RWPE2 (cell line): ENCODE results near the gene PTPRT.

ENCODE experiments used
- ATAC-seq: fragments of 200-7000 bp; cut with Tn5 transposase; 3 replicates; pipeline ENCODE4 v1.9.1; 2021; ENCODE audit warnings: low read depth
- DNase-seq: peaks from one replicate; pipeline ENCODE4 v3.0.0-alpha.2; 2020; ENCODE audit warnings: low spot score
- H3K27ac ChIP-seq: fragments of 450-650 bp; 2 replicates; pipeline ENCODE4 v1.5.1; 2017; ENCODE audit warnings: mild to moderate bottlenecking; ENCODE audit not compliant: poor library complexity, severe bottlenecking
- H3K27me3 ChIP-seq: fragments of 250-450 bp; sonication (Bioruptor Pico); 2 replicates; pipeline ENCODE4 v1.5.1; 2021; ENCODE audit warnings: mild to moderate bottlenecking, moderate library complexity; ENCODE audit not compliant: insufficient read depth, poor library complexity, severe bottlenecking
- H3K36me3 ChIP-seq: fragments of 250-450 bp; sonication (Bioruptor Pico); 2 replicates; pipeline ENCODE4 v1.5.1; 2020; ENCODE audit warnings: low read depth, mild to moderate bottlenecking, moderate library complexity
- H3K4me1 ChIP-seq: fragments of 250-450 bp; sonication (Bioruptor Pico); 2 replicates; pipeline ENCODE4 v1.5.1; 2021; ENCODE audit warnings: mild to moderate bottlenecking, moderate library complexity; ENCODE audit not compliant: insufficient read depth, poor library complexity, severe bottlenecking
- H3K4me3 ChIP-seq: fragments of 250-450 bp; sonication (Bioruptor Pico); 2 replicates; pipeline ENCODE4 v1.5.1; 2021; ENCODE audit warnings: mild to moderate bottlenecking, moderate library complexity; ENCODE audit not compliant: severe bottlenecking
- H3K9me3 ChIP-seq: fragments of 250-450 bp; sonication (Bioruptor Pico); 2 replicates; pipeline ENCODE4 v1.5.1; 2021; ENCODE audit warnings: mild to moderate bottlenecking, moderate library complexity; ENCODE audit not compliant: severe bottlenecking
- TF ChIP-seq, protein P1 (sequence below): fragments of 450-650 bp; IDR thresholded peaks from one replicate; pipeline ENCODE4 v1.5.1; 2017; ENCODE audit warnings: mild to moderate bottlenecking, moderate library complexity; ENCODE audit not compliant: poor library complexity, severe bottlenecking

Gene PTPRT

DNA sequence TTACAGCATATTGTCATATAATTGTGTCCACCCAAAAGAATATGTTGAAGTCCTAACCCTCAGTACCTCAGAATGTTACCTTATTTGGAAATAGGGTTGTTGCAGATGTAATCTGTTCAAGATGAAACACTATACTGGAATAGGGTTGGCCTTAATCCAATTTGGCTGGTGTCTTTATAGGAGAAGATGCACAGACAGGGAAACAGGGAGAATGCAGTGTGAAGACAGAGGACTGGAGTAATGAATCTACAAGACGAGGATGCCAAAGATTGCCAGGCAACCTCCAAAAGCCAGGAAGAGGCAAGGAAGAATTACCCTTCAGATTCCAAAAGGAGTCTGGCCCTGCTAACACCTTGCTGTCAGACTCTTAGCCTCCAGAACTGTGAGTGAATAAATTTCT is 482.9 kb downstream of the PTPRT start:
- Histone ChIP-seq H3K4me1 (no peaks in the 10 kb centered on the region), H3K36me3 (no peaks in the 10 kb centered on the region), H3K27ac (no peak overlapping the region), H3K9me3 (peaks cover 3% of the 10 kb centered on the region), H3K4me3 (no peak overlapping the region), H3K27me3 (no peaks in the 10 kb centered on the region)
- TF ChIP-seq, protein P1, sequence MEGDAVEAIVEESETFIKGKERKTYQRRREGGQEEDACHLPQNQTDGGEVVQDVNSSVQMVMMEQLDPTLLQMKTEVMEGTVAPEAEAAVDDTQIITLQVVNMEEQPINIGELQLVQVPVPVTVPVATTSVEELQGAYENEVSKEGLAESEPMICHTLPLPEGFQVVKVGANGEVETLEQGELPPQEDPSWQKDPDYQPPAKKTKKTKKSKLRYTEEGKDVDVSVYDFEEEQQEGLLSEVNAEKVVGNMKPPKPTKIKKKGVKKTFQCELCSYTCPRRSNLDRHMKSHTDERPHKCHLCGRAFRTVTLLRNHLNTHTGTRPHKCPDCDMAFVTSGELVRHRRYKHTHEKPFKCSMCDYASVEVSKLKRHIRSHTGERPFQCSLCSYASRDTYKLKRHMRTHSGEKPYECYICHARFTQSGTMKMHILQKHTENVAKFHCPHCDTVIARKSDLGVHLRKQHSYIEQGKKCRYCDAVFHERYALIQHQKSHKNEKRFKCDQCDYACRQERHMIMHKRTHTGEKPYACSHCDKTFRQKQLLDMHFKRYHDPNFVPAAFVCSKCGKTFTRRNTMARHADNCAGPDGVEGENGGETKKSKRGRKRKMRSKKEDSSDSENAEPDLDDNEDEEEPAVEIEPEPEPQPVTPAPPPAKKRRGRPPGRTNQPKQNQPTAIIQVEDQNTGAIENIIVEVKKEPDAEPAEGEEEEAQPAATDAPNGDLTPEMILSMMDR, result no peak
- DNase-seq (no peak), ATAC-seq (no peak)

DNA sequence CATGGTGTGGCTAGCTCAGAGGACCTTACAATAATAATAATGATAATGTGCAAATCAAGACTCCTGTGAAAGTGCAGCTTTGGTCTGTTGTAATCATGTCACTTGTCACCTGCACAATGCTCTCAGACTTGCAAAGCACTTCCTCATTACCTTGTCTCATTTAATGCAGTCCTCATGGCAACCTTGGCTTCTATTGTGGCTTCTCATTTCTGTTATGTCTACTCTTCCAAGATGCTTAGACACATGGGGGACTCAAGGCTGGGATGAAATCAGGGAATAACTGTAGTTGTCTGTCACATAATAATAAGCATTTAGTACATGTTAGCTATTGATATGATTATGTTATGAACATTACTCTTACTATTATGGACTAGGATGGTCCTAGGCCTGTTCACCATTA is 484.2 kb downstream of the PTPRT start:
- no peak overlapping the region for H3K27ac ChIP-seq
- H3K4me1 ChIP-seq, result no peaks in the 10 kb centered on the region
- peaks cover 3% of the 10 kb centered on the region for H3K9me3 ChIP-seq
- no peak overlapping the region for H3K4me3 ChIP-seq
- no peak for ATAC-seq
- no peak for DNase-seq
- H3K27me3 ChIP-seq, result no peaks in the 10 kb centered on the region
- no peaks in the 10 kb centered on the region for H3K36me3 ChIP-seq
- TF ChIP-seq, protein P1, result no peak

DNA sequence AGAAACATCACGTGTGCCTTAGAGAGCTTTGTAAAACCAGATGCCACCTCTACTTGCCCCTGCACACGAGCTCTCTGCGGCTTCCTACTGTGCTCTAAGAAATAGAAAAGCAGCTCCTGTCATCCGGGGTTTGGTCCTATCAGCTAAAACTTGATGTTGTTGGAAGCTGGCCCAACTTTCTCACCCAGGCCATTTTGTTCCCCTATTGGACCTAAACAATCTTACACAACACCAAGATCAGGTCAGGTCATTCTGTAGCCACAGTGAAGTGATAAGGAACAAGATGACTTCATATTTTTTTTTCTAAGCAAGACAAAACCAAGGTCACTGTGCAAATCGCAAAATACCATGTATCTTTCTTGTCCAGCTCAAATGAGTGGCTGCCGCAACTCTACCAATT is 486.0 kb downstream of the PTPRT start:
- TF ChIP-seq, protein P1, result no peak
- ATAC-seq, result no peak
- Histone ChIP-seq H3K27me3 (no peaks in the 10 kb centered on the region), H3K27ac (no peak overlapping the region), H3K36me3 (no peaks in the 10 kb centered on the region), H3K4me1 (no peaks in the 10 kb centered on the region), H3K9me3 (no peaks in the 10 kb centered on the region), H3K4me3 (no peak overlapping the region)
- no peak for DNase-seq

DNA sequence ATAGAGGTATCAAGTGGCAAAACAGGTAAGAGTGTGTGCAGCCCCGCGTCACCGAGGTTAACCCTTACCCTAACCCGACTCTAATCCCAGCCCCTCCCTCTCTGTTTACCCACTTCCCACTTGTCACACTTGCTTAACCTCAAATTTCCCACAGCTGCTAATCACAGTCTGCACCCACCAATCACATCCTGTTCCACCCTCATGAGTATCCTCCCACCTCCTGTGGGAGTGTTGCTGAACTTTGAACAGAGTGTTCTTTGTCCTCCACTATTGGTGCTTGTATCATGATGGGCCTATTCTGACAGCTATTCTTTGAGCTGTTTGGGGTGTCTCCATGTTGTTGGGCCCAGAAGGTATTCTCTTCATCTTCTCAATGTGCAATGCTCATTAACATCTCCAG is 487.8 kb downstream of the PTPRT start:
- Histone ChIP-seq H3K4me1 (no peaks in the 10 kb centered on the region), H3K9me3 (no peaks in the 10 kb centered on the region), H3K36me3 (no peaks in the 10 kb centered on the region), H3K27me3 (no peaks in the 10 kb centered on the region), H3K4me3 (no peak overlapping the region), H3K27ac (no peak overlapping the region)
- ATAC-seq (no peak), DNase-seq (no peak)
- TF ChIP-seq, protein P1, result no peak

DNA sequence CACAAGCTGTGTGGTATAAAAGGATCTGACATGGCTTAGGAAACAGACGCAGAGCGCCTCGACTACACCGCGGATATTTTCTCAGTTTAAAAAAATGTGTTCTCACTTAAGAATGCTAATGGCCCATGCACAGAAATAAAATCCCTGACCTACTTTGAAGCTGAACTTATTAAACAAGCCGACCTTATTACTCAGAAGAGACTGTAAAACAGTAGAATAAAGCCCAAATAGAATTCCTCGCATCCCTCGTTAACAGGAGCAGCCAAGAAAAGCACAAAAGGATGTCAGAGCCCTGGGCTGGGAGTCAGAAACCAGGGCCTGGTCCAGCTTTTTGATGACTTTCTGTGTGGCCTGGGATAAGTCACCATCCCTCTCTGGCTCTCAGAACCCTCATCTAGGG is 489.3 kb downstream of the PTPRT start:
- no peaks in the 10 kb centered on the region for H3K4me1 ChIP-seq
- ATAC-seq, result no peak
- H3K4me3 ChIP-seq, result no peak overlapping the region
- H3K27ac ChIP-seq, result no peak overlapping the region
- no peaks in the 10 kb centered on the region for H3K36me3 ChIP-seq
- TF ChIP-seq, protein P1, result no peak
- DNase-seq, result no peak
- H3K27me3 ChIP-seq, result peaks cover 9% of the 10 kb centered on the region
- no peaks in the 10 kb centered on the region for H3K9me3 ChIP-seq
